ENCODE results near the gene VPS72.

VPS72 gene

GRCh38 chr1:151158751-151159251 is 31.2 kb downstream of the VPS72 start:
- TF ChIP-seq CTCF (IDR thresholded peaks at IDR 0.05), result no peak

DNA sequence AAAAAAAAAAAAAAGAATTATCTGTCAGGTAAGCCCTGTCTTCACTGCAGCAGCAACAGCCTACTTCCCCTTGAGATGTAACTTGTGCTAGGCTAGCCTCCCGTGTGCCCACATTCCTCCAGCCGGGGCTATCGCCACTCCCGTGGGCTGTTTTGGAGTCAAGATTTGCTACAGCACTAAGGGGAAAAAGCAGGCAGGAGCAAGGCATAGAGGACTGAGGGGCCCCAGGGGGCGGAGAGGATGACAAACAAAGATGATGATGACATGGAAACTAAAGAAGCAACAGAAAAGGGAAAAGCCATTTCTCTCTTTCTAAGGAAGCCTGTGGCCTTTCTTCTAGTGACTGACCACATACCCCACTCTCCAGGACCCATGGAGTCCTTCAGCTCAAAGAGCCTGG is 31.7 kb downstream of the VPS72 start:
- no peak for TF ChIP-seq CTCF (IDR thresholded peaks at IDR 0.05)

DNA sequence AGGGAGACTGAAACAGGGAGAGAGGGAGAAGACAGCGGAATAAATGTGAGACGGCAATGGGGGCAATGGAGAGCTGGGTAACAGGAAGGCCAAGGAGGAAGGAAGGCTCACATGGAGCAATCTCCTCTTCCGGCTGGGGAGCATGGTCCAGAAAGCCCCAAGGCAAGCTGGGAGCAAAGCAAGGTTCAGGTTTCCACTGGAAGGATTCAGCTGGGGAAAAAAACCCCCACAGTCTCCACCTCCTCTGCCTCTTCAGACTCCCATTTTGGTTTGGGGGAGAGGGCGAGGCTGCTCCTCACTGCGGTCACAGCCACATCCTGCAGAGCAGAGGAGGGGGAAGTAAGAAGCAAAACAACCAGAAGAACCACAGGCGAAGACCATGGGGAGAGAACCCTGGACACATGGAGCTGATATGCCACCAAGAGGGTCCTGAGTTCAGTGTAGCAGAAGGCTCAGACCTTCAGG is 32.9 kb downstream of the VPS72 start:
- no peak for TF ChIP-seq CTCF (IDR thresholded peaks at IDR 0.05)

DNA sequence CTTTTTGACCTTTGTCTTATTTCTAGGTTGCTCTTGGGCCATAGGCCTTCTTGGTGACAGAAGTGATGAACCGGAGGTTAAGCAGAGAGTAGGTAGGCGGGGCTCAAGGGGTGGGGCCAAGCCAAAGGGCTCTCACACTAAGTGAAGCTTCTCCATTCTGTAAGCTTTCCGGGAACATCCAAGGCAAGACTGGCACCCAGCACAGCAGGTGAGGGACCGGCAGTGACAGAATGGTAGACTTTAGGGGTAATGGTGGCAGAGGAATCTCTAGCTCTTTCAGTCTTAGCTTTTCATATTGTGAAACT is 33.5 kb downstream of the VPS72 start, which contains the start of gene TNFAIP8L2:
Gene TNFAIP8L2, plus strand, starts transcription at position 135 of the 305 bp plus-strand sequence. CDS start 2,049 bp downstream, outside the sequence.
- no peak for TF ChIP-seq CTCF (IDR thresholded peaks at IDR 0.05)

DNA sequence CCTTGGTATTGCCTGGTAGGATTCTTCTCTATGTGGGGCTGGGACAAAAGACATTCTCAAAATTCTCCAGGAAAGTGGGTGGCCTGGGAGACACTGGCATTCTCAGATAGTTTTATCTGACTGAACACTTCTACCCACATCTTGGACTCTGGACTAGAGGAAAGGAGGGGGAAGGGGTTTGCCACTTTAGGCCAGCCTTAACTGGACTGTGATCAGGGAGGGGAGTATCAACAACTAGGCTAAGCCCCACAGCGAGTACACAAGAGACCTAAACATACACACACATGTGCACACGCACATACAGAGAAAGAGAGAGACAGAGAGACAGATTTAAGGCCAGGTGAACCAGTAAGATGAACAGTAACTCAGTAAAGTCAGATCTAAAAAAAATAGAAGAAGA is 42.3 kb downstream of the VPS72 start:
- TF ChIP-seq CTCF (IDR thresholded peaks at IDR 0.05), result no peak

DNA sequence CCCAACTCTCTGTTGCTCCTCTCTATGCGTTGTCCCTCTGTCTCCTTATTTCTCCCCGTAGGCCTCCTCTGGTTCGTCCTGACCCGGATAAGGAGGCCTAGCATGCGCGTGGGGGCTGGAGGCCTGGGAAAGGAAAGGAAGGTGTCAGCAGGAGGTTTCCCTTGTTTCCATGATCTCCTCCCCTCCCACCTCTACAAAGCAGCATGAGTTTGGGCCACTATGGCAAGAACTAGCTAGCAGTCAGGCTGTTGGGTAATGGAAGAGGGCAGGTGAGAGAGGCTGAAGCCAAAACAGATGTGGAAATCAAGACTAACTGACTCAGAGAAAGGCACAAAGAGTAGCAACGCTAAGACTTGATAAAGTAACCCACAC is 42.9 kb downstream of the VPS72 start:
- TF ChIP-seq CTCF (IDR thresholded peaks at IDR 0.05), result no peak

DNA sequence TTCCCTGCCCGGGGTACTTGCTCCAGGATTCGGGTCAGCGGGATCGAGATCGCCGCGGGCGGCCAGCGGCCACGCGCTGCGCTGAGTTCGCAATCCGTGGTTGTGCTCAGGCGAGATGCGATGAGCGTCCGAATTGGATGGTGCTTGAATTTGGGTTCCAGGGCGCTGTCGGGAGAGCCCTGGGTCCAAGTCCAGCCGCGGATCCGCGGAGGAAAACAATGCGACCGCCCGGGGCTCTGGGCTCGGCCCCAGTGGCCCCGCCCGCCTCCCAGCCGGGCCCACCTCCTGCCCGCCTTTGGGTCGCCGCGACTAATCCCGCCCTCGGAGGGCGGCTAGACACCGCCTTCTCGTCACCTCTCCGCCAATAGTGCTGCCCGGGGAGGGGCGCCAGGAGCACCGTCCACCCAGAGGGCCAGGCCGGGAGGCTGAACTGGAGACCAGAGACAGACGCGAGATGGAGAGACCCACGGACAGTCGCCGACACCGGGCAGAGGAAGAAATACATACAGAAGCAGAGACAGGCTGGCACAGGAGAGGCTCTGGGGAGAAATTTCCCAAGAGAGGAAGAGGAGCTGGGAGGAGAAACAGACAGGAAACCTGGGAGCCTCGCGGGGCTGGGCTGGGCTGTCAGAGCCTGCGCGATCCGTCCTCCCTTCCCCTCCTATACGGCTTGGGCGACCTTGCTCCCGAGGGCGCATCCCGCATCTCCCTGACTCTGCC is 43.4 kb downstream of the VPS72 start, which contains the start of gene SEMA6C:
Gene SEMA6C, minus strand, starts transcription at position 220 of the 720 bp plus-strand sequence. CDS start 4,010 bp downstream, outside the sequence.
- no peak for TF ChIP-seq CTCF (IDR thresholded peaks at IDR 0.05)
